GM10266 (cell line): ENCODE data around the gene ZNF213.

Source experiments
- DNase-seq: peaks from one replicate; pipeline ENCODE4 v3.0.0; 2012; ENCODE audit errors: extremely low spot score
- CTCF ChIP-seq: IDR thresholded peaks from 2 replicates; pipeline ENCODE4 v1.5.1; 2012; ENCODE audit warnings: mild to moderate bottlenecking, low read depth; ENCODE audit not compliant: control insufficient read depth, insufficient read depth; ENCODE audit errors: missing control alignments

The ZNF213 gene

GRCh38 chr16:3112058-3112880 lies 22.6 kb upstream of the ZNF213 start, which contains the start of gene ZNF205:
ZNF205 (plus strand) TSS chr16:3112586; CDS start chr16:3113431, 845 bp downstream.
- no peak for DNase-seq
- TF ChIP-seq CTCF, result no peak

- no peak for DNase-seq
Measured at GRCh38 chr16:3112881-3113574, 21.8 kb upstream of the ZNF213 start.

GRCh38 chr16:3113765-3114479 lies 20.9 kb upstream of the ZNF213 start:
- DNase-seq, result no peak
- TF ChIP-seq CTCF, result no peak

More at GRCh38 chr16:3112881-3113574, 21.8 kb upstream of the ZNF213 start:
- no peak for TF ChIP-seq CTCF

- no peak for TF ChIP-seq CTCF
- no peak for DNase-seq
Measured at GRCh38 chr16:3115003-3115402, 19.8 kb upstream of the ZNF213 start.

- no peak for DNase-seq
Measured at GRCh38 chr16:3115561-3115960, 19.3 kb upstream of the ZNF213 start.

GRCh38 chr16:3118204-3118790 lies 16.5 kb upstream of the ZNF213 start:
- no peak for TF ChIP-seq CTCF
- DNase-seq, result no peak

More at GRCh38 chr16:3115561-3115960, 19.3 kb upstream of the ZNF213 start:
- TF ChIP-seq CTCF, result no peak
